T-helper 1 cell treated with Interleukin-12 subunit alpha and Interleukin-12 subunit beta and Interleukin-4 antibody, amounts not matched to agents 30 ng/mL and 1 ng/mL, for 36 hours (primary cell): ENCODE measurements around the gene GNB4. TPM values are rescaled to one million over a fixed set of nuclear protein-coding genes. Genes with fewer than 3 reads are reported as not detected.

Experiments used
- intact Hi-C: fragments of 100-400 bp; cut with micrococcal nuclease; formaldehyde crosslinking; loops from one replicate; pipeline ENCODE4 v1.15.1; 2024
- total RNA-seq: library from RNA; stranded (reverse); gene quantifications from 2 replicates; pipeline ENCODE4 v1.2.3, GENCODE V29; 2022

Gene GNB4
- total RNA-seq, 1 donor from 2014 or later: 15.4 TPM

- intact Hi-C loops: no loop called here
Measured at GRCh38 chr3:179373938-179374337, 77.3 kb downstream of the GNB4 start.

- intact Hi-C loops: no loop called here
Measured at GRCh38 chr3:179369621-179370020, 81.6 kb downstream of the GNB4 start.

GRCh38 chr3:179363332-179363731, 87.9 kb downstream of the GNB4 start:
- intact Hi-C loops: no loop called here

GRCh38 chr3:179355996-179356395, 95.3 kb downstream of the GNB4 start:
- intact Hi-C loops: no loop called here

GRCh38 chr3:179348325-179349013, 102.8 kb downstream of the GNB4 start:
- intact Hi-C loops: loop anchor here (1.0 to 10.0 kb wide), 3 partner anchors 333 to 1564 kb away; partner anchors contain the start of gene FXR1

GRCh38 chr3:179347345-179348194, 103.7 kb downstream of the GNB4 start, which contains the start of gene MFN1:
TSS of gene MFN1 (plus strand) at chr3:179347709. CDS start at chr3:179348852, 1,143 bp downstream.
- intact Hi-C loops: loop anchor here (1.0 to 10.0 kb wide), 13 partner anchors 24 to 1642 kb away; partner anchors contain the start of genes ACTL6A, DNAJC19, FXR1 and GNB4

Other genes with a start within 250 kb of the GNB4 start
- gene KCNMB3, start 200.4 kb downstream of the GNB4 start, total RNA-seq: 0.88 and 1.0 TPM in 2 replicates
- 28.9 and 30.5 TPM in 2 replicates for gene ZNF639, start 128.4 kb downstream of the GNB4 start, total RNA-seq
- 32.9 and 39.8 TPM in 2 replicates for gene MFN1, start 103.8 kb downstream of the GNB4 start, total RNA-seq
- 77.1 and 77.8 TPM in 2 replicates for gene ACTL6A, start 111.5 kb upstream of the GNB4 start, total RNA-seq
- gene MRPL47, start 153.2 kb upstream of the GNB4 start, total RNA-seq: 41.3 and 47.0 TPM in 2 replicates
- gene NDUFB5, start 153.3 kb upstream of the GNB4 start, total RNA-seq: 85.7 and 88.4 TPM in 2 replicates
- 6.5 and 7.2 TPM in 2 replicates for gene USP13, start 201.6 kb upstream of the GNB4 start, total RNA-seq